HEK293 (cell line): ENCODE measurements around the gene FLYWCH1.

Experiments
- INSM2 ChIP-seq: fragments of 450-650 bp; formaldehyde crosslinking; IDR thresholded peaks from 2 replicates; pipeline ENCODE4 v1.5.1; 2016; ENCODE audit warnings: missing biosample characterization, missing genetic modification characterization
- KLF7 ChIP-seq: fragments of 450-650 bp; formaldehyde crosslinking; IDR thresholded peaks from 2 replicates; pipeline ENCODE4 v1.5.1; 2016; ENCODE audit warnings: missing biosample characterization, missing genetic modification characterization, borderline replicate concordance
- KLF8 ChIP-seq: fragments of 450-650 bp; formaldehyde crosslinking; IDR thresholded peaks from 2 replicates; pipeline ENCODE4 v1.5.1; 2016; ENCODE audit warnings: missing biosample characterization, missing genetic modification characterization
- PATZ1 ChIP-seq: fragments of 450-650 bp; formaldehyde crosslinking; IDR thresholded peaks from 2 replicates; pipeline ENCODE4 v1.5.1; 2016; ENCODE audit warnings: missing biosample characterization, missing genetic modification characterization
- REST ChIP-seq: fragments of 450-650 bp; formaldehyde crosslinking; IDR thresholded peaks from 2 replicates; pipeline ENCODE4 v1.5.1; 2016; ENCODE audit warnings: missing biosample characterization, missing genetic modification characterization
- SALL2 ChIP-seq: fragments of 450-650 bp; formaldehyde crosslinking; IDR thresholded peaks from 2 replicates; pipeline ENCODE4 v1.5.0; 2017; ENCODE audit warnings: missing biosample characterization, mild to moderate bottlenecking, missing genetic modification characterization, borderline replicate concordance
- ZBTB21 ChIP-seq: fragments of 450-650 bp; formaldehyde crosslinking; IDR thresholded peaks from 2 replicates; pipeline ENCODE4 v1.5.1; 2017; ENCODE audit warnings: missing biosample characterization, missing genetic modification characterization
- ZBTB26 ChIP-seq: fragments of 450-650 bp; formaldehyde crosslinking; optimal IDR thresholded peaks from 2 replicates; pipeline ENCODE3; 2016; ENCODE audit warnings: missing biosample characterization, mild to moderate bottlenecking, missing genetic modification characterization
- ZBTB44 ChIP-seq: fragments of 450-650 bp; IDR thresholded peaks from 2 replicates; pipeline ENCODE4 v1.5.1; 2018; ENCODE audit warnings: missing biosample characterization, mild to moderate bottlenecking, missing genetic modification characterization
- ZNF112 ChIP-seq: fragments of 450-650 bp; formaldehyde crosslinking; IDR thresholded peaks from 2 replicates; pipeline ENCODE4 v1.5.0; 2017; ENCODE audit warnings: missing biosample characterization, missing genetic modification characterization
- ZNF138 ChIP-seq: fragments of 450-650 bp; formaldehyde crosslinking; IDR thresholded peaks from 2 replicates; pipeline ENCODE4 v1.5.1; 2016; ENCODE audit warnings: missing biosample characterization, missing genetic modification characterization, borderline replicate concordance
- ZNF140 ChIP-seq: fragments of 450-650 bp; formaldehyde crosslinking; IDR thresholded peaks from 2 replicates; pipeline ENCODE4 v1.5.1; 2016; ENCODE audit warnings: missing biosample characterization, missing genetic modification characterization
- ZNF169 ChIP-seq: fragments of 450-650 bp; formaldehyde crosslinking; IDR thresholded peaks from 2 replicates; pipeline ENCODE4 v1.5.1; 2016; ENCODE audit warnings: missing biosample characterization, missing genetic modification characterization
- ZNF24 ChIP-seq: fragments of 450-650 bp; formaldehyde crosslinking; IDR thresholded peaks from 2 replicates; pipeline ENCODE4 v1.5.1; 2016; ENCODE audit warnings: missing biosample characterization, missing genetic modification characterization
- ZNF433 ChIP-seq: fragments of 450-650 bp; formaldehyde crosslinking; IDR thresholded peaks from 2 replicates; pipeline ENCODE4 v1.5.1; 2016; ENCODE audit warnings: missing biosample characterization, missing genetic modification characterization, low read depth
- ZNF514 ChIP-seq: fragments of 450-650 bp; formaldehyde crosslinking; IDR thresholded peaks from 2 replicates; pipeline ENCODE4 v1.5.1; 2016; ENCODE audit warnings: missing biosample characterization, missing genetic modification characterization
- ZNF530 ChIP-seq: fragments of 450-650 bp; formaldehyde crosslinking; IDR thresholded peaks from 2 replicates; pipeline ENCODE4 v1.5.1; 2016; ENCODE audit warnings: low read depth, missing biosample characterization, missing genetic modification characterization
- ZNF560 ChIP-seq: fragments of 450-650 bp; formaldehyde crosslinking; IDR thresholded peaks from 2 replicates; pipeline ENCODE4 v1.5.1; 2017; ENCODE audit warnings: missing biosample characterization, missing genetic modification characterization, borderline replicate concordance
- ZNF571 ChIP-seq: fragments of 450-650 bp; formaldehyde crosslinking; IDR thresholded peaks from 2 replicates; pipeline ENCODE4 v1.5.0; 2017; ENCODE audit warnings: missing biosample characterization, missing genetic modification characterization
- ZNF639 ChIP-seq: fragments of 450-650 bp; formaldehyde crosslinking; IDR thresholded peaks from 2 replicates; pipeline ENCODE4 v1.5.1; 2016; ENCODE audit warnings: missing biosample characterization, missing genetic modification characterization
- ZNF701 ChIP-seq: fragments of 450-650 bp; formaldehyde crosslinking; IDR thresholded peaks from 2 replicates; pipeline ENCODE4 v1.5.1; 2016; ENCODE audit warnings: missing biosample characterization, missing genetic modification characterization
- ZNF830 ChIP-seq: fragments of 450-650 bp; IDR thresholded peaks from 2 replicates; pipeline ENCODE4 v1.5.0; 2018; ENCODE audit warnings: missing biosample characterization, missing genetic modification characterization, low read depth, mild to moderate bottlenecking, moderate library complexity
- ZSCAN18 ChIP-seq: fragments of 450-650 bp; formaldehyde crosslinking; IDR thresholded peaks from 2 replicates; pipeline ENCODE4 v1.5.1; 2016; ENCODE audit warnings: missing biosample characterization, missing genetic modification characterization
- ZSCAN4 ChIP-seq: fragments of 450-650 bp; formaldehyde crosslinking; IDR thresholded peaks from 2 replicates; pipeline ENCODE4 v1.5.1; 2017; ENCODE audit warnings: missing biosample characterization, missing genetic modification characterization

FLYWCH1 gene

GRCh38 chr16:2968738-2969544, 57.2 kb downstream of the FLYWCH1 start, which contains the start of gene PAQR4 (continued):
- TF ChIP-seq KLF8 (tag by site-specific recombination) (peak; percentile 97), ZNF571 (tag by site-specific recombination) (no peak), ZNF112 (tag by site-specific recombination) (no peak), ZBTB26 (tag by site-specific recombination) (peak; percentile 79), ZNF639 (tag by site-specific recombination) (peak; percentile 70; the same call in 1 of the 2 replicates), ZNF830 (no peak), PATZ1 (tag by site-specific recombination) (peak; percentile 98), ZSCAN18 (no peak), REST (tag by site-specific recombination) (peak; percentile 100), ZNF514 (no peak), ZNF169 (tag by site-specific recombination) (no peak), ZNF24 (tag by site-specific recombination) (0 out of 2 replicates have a peak, but pooled peaks have one; percentile 50), KLF7 (tag by site-specific recombination) (no peak), ZBTB21 (tag by site-specific recombination) (peak; percentile 45; the same call in 1 of the 2 replicates), ZNF530 (no peak), ZNF560 (tag by site-specific recombination) (no peak), INSM2 (tag by site-specific recombination) (peak; percentile 55; the same call in 1 of the 2 replicates), ZNF138 (tag by site-specific recombination) (no peak), ZNF701 (tag by site-specific recombination) (no peak), ZNF140 (tag by site-specific recombination) (no peak), ZSCAN4 (tag by site-specific recombination) (no peak), ZNF433 (tag by site-specific recombination) (no peak), ZBTB44 (tag by site-specific recombination) (0 out of 2 replicates have a peak, but pooled peaks have one; percentile 36), SALL2 (tag by site-specific recombination) (no peak)
